ENCODE data around the gene STARD8.

DNA sequence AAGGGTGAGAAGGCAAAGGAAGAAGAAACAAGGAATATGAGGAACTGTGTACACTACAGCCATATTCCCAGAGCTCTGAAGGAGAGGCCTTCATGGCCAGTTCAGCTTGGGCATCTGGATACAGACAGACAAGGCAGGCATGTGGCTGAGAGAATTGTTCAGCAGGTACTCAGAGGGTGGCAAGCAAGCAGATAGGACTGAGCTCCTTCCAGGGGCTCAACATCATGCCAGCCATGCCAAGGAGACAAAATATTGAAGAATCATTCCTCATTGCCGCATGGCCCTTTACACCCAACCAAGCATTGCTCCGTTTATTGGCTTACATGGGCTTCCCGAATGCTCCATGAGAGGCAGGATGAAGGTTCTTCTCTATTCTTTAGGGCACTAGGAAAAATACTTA is 102.8 kb downstream of the STARD8 start:
- TF ChIP-seq GATA3 (IDR thresholded peaks at IDR 0.05; ENCODE audit: low read depth, low read length) (no peak), GATA2 (IDR thresholded peaks at IDR 0.05; ENCODE audit: low read depth, low read length) (no peak)
